ENCODE data around the gene STIMATE.

DNA sequence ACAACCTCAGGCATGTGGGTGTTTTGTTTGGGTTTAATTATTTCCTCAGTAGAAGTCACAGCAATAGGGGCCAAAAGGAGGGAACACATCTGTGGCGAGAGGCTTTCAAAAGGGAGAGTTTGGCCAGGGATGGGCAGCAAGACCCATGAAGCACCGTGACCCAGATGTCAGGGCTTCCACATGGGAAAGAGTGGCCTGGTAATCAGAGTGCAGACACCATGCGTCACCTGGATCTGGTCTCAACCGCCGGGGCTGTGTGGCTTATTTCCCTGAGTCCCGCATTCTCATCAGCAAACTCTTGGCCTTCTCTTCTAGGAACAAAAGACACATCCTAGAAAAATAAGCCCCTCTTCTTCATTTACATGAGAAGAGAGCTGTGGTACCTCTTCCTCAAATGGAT is 50.1 kb downstream of the STIMATE start:
- TF ChIP-seq POLR2A (IDR thresholded peaks at IDR 0.05), result no peak
- TF ChIP-seq, protein P1, sequence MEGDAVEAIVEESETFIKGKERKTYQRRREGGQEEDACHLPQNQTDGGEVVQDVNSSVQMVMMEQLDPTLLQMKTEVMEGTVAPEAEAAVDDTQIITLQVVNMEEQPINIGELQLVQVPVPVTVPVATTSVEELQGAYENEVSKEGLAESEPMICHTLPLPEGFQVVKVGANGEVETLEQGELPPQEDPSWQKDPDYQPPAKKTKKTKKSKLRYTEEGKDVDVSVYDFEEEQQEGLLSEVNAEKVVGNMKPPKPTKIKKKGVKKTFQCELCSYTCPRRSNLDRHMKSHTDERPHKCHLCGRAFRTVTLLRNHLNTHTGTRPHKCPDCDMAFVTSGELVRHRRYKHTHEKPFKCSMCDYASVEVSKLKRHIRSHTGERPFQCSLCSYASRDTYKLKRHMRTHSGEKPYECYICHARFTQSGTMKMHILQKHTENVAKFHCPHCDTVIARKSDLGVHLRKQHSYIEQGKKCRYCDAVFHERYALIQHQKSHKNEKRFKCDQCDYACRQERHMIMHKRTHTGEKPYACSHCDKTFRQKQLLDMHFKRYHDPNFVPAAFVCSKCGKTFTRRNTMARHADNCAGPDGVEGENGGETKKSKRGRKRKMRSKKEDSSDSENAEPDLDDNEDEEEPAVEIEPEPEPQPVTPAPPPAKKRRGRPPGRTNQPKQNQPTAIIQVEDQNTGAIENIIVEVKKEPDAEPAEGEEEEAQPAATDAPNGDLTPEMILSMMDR (IDR thresholded peaks at IDR 0.05), result no peak
